GM18868 (cell line): ENCODE data around the gene SPAG5.
A peak's percentile ranks its signal among the peaks of the same experiment; 100 is the strongest.
"Not testable (repeated sequence)": the region's sequence is repeated elsewhere in the genome, so short reads cannot be mapped to it uniquely, and the experiment has no call there.

ENCODE experiments used
- ATAC-seq: cut with Tn5 transposase; IDR thresholded peaks from one replicate; pipeline ENCODE4 v1.9.1; 2021; ENCODE audit warnings: mild to moderate bottlenecking, moderate library complexity; ENCODE audit not compliant: unreplicated experiment

SPAG5 gene

GRCh38 chr17:28610376-28610775 is 11.6 kb upstream of the SPAG5 start:
- no peak for ATAC-seq

GRCh38 chr17:28604031-28604430 is 5.2 kb upstream of the SPAG5 start:
- ATAC-seq = not testable (repeated sequence)

GRCh38 chr17:28599311-28600184 is 723 bp upstream of the SPAG5 start:
- peak; percentile 58 for ATAC-seq

GRCh38 chr17:28598389-28598788 is 436 bp downstream of the SPAG5 start:
- ATAC-seq = no peak

- no peak for ATAC-seq
Observed at GRCh38 chr17:28597606-28598383, 1.0 kb downstream of the SPAG5 start.

- no peak for ATAC-seq
Observed at GRCh38 chr17:28592260-28592659, 6.6 kb downstream of the SPAG5 start.

- ATAC-seq = no peak
Observed at GRCh38 chr17:28585851-28586250, 13.0 kb downstream of the SPAG5 start.

GRCh38 chr17:28584434-28584833 is 14.4 kb downstream of the SPAG5 start:
- ATAC-seq = no peak

GRCh38 chr17:28582513-28582912 is 16.3 kb downstream of the SPAG5 start:
- no peak for ATAC-seq

- no peak for ATAC-seq
Observed at GRCh38 chr17:28580959-28581358, 17.9 kb downstream of the SPAG5 start.

- ATAC-seq = no peak
Observed at GRCh38 chr17:28579526-28579925, 19.3 kb downstream of the SPAG5 start.

- ATAC-seq = no peak
Observed at GRCh38 chr17:28578246-28579195, 20.3 kb downstream of the SPAG5 start.

- no peak for ATAC-seq
Observed at GRCh38 chr17:28577466-28577824, 21.4 kb downstream of the SPAG5 start.

GRCh38 chr17:28576758-28577465 is 21.9 kb downstream of the SPAG5 start, which contains the start of gene ALDOC:
Gene ALDOC (minus strand): TSS chr17:28576895. CDS start chr17:28575532, 1,363 bp downstream.
- ATAC-seq = peak; percentile 84

- ATAC-seq = not testable (repeated sequence)
Observed at GRCh38 chr17:28576016-28576415, 22.8 kb downstream of the SPAG5 start.

- no peak for ATAC-seq
Observed at GRCh38 chr17:28575126-28575795, 23.6 kb downstream of the SPAG5 start.

GRCh38 chr17:28574526-28574925 is 24.3 kb downstream of the SPAG5 start:
- ATAC-seq = no peak

GRCh38 chr17:28573966-28574480 is 24.8 kb downstream of the SPAG5 start:
- no peak for ATAC-seq

- no peak for ATAC-seq
Observed at GRCh38 chr17:28573521-28573920, 25.3 kb downstream of the SPAG5 start.

GRCh38 chr17:28573040-28573380 is 25.8 kb downstream of the SPAG5 start:
- ATAC-seq = no peak
